H1 (cell line): Measurements from ENCODE around the gene CBX2. TPM values are rescaled to one million over a fixed set of nuclear protein-coding genes. Genes with fewer than 3 reads are reported as not detected.

Source experiments
- EZH2 ChIP-seq: fragments of 200-600 bp; sonication (generic); IDR thresholded peaks from 2 replicates; pipeline ENCODE4 v1.7.1; 2012; ENCODE audit warnings: low read depth, mild to moderate bottlenecking, moderate library complexity, low read length, inconsistent platforms; ENCODE audit not compliant: severe bottlenecking
- SP4 ChIP-seq: IDR thresholded peaks from 2 replicates; pipeline ENCODE4 v1.6.1; 2012; ENCODE audit warnings: low read length, inconsistent platforms
- SUZ12 ChIP-seq: fragments of 200-600 bp; sonication (generic); IDR thresholded peaks from 2 replicates; pipeline ENCODE4 v1.6.1; 2012; ENCODE audit warnings: mild to moderate bottlenecking, inconsistent platforms, low read length, moderate library complexity, mixed read lengths
- polyA plus RNA-seq, 7 experiments: library from polyadenylated mRNA; depleted of rRNA in 3 of 7; stranded (reverse) in 5 of 7; unstranded in 2 of 7; fragments of >200 nt in 5 of 7; fragments of 200-250 nt in 2 of 7; gene quantifications; 1 replicate in 5 of 7; 2 replicates in 1 of 7; 4 replicates in 1 of 7; pipeline versions ENCODE4 v1.2.1 to v1.2.3, GENCODE V29; 2011 to 2013; ENCODE audit warnings: missing spikeins in 2 of 7, mixed read lengths in 2 of 7
- total RNA-seq: library from RNA; stranded (reverse); fragmentation: NEBNext Ultra II Directional; extraction: Animal tissue kit (Norgen Biotek cat#: 25700); gene quantifications from 2 replicates; pipeline ENCODE4 v1.2.1, GENCODE V29; 2021
- TF ChIP-seq, protein P1 (sequence below): IDR thresholded peaks from 2 replicates; pipeline ENCODE4 v1.6.1; 2012; ENCODE audit warnings: inconsistent platforms

Gene CBX2
- total and polyA plus RNA-seq, 2 of the 8 experiments (the other 6 are each of a cell fraction or from before 2014, with no cell fraction given) = 64.3 to 83.9 TPM

DNA sequence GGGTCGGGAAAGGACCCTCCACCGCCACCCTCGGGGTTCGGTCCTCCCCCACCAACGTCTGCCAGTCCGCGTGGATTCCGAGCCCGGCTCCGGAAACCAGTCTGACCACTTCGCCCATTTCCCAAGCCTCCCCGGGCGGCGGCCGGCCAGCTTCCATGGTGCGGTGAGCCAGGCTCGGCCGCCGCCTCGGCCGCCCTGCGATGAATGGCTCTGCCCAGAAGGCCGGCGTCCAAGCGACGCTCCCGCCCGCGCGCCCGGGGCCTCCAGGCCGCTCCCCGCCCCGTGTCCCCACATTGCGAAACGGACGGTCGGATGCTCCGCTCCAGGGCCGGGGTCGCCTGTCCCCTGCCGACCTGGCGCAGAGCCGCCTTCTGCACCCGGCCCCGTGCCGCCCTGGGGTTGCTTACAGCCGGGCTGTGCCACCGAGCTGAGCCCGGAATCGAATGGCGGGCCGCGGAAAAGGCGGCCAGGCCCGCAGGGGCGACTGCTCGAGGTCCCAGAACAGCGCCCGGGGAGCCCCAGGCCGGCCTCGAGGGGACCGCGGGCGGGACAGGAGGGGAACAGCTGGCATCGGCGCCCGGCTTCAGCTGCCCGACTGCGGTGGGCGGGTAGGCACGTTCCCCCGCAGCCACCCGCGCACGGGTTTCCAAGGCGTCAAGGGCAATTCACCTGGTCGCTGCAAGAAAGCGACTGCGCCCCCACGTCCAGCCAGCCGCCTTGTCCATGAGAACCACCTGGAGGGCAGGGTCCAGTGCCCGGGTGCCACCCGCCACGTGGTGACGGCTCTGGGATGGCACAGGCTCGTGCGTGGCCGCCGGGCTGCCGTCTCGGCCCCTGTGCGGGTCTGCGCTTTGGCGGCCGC lies 37.3 kb downstream of the CBX2 start (continued):
- TF ChIP-seq SP4 = no peak
- TF ChIP-seq, protein P1, sequence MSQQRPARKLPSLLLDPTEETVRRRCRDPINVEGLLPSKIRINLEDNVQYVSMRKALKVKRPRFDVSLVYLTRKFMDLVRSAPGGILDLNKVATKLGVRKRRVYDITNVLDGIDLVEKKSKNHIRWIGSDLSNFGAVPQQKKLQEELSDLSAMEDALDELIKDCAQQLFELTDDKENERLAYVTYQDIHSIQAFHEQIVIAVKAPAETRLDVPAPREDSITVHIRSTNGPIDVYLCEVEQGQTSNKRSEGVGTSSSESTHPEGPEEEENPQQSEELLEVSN = peak; percentile 75; the same call in 1 of the 2 replicates
- peak; percentile 97 for TF ChIP-seq EZH2
- TF ChIP-seq SUZ12 = peak; percentile 99
